ENCODE results near the gene PACRGL. TPM values are rescaled to one million over a fixed set of nuclear protein-coding genes. Genes with fewer than 3 reads are reported as not detected.

The PACRGL gene
- total and polyA plus RNA-seq, 9 donors: 11.1 to 28.4 (median 17.9) TPM

- H3K9me3 ChIP-seq: no peaks in the 10 kb centered on the region
- 60 to 66% (median 66%) methylated on average over 3 of the region's 3 CpGs for WGBS, 3 donors
- H3K27ac ChIP-seq: no peak overlapping the region
- DNase-seq: no peak
- no peaks in the 10 kb centered on the region for H3K27me3 ChIP-seq
- no peaks in the 10 kb centered on the region for H3K36me3 ChIP-seq
- no peak for TF ChIP-seq EP300 (IDR thresholded peaks at IDR 0.05)
- TF ChIP-seq CTCF (IDR thresholded peaks at IDR 0.05): no peak
- no peak for TF ChIP-seq POLR2A (IDR thresholded peaks at IDR 0.05)
- no peaks in the 10 kb centered on the region for H3K4me1 ChIP-seq (ENCODE audit: insufficient read depth)
- H3K4me3 ChIP-seq: no peak overlapping the region
- intact Hi-C loops (cut with DNase I): loop anchor here in 2 of 4 donors (10.0 kb wide), 1 partner anchor 259 kb away; no protein-coding TSS in a partner anchor
These were observed 16.5 kb upstream of the PACRGL start for GRCh38 chr4:20683766-20684165.

GRCh38 chr4:20684852-20685763, 15.2 kb upstream of the PACRGL start:
- DNase-seq: no peak
- intact Hi-C loops (cut with DNase I): loop anchor here in 2 of 4 donors (10.0 kb wide), 1 partner anchor 260 kb away; no protein-coding TSS in a partner anchor

GRCh38 chr4:20687864-20688263, 12.4 kb upstream of the PACRGL start:
- Histone ChIP-seq H3K36me3 (no peaks in the 10 kb centered on the region), H3K27me3 (no peaks in the 10 kb centered on the region), H3K4me1 (ENCODE audit: insufficient read depth) (no peaks in the 10 kb centered on the region), H3K4me3 (no peak overlapping the region), H3K27ac (no peak overlapping the region), H3K9me3 (no peaks in the 10 kb centered on the region)
- DNase-seq: no peak
- WGBS, 3 donors: 20 to 28% (median 23%) methylated on average over 3 of the region's 3 CpGs
- intact Hi-C loops (cut with DNase I): loop anchor here in 2 of 4 donors (10.0 kb wide), 1 partner anchor 263 kb away; no protein-coding TSS in a partner anchor
- no peak for TF ChIP-seq POLR2A (IDR thresholded peaks at IDR 0.05)

More at GRCh38 chr4:20684852-20685763, 15.2 kb upstream of the PACRGL start:
- Histone ChIP-seq H3K9me3 (no peaks in the 10 kb centered on the region), H3K36me3 (no peaks in the 10 kb centered on the region), H3K4me1 (ENCODE audit: insufficient read depth) (no peaks in the 10 kb centered on the region), H3K4me3 (no peak overlapping the region), H3K27ac (no peak overlapping the region), H3K27me3 (no peaks in the 10 kb centered on the region)
- peak in 2 of 3 donors; percentile 18 to 29 for TF ChIP-seq CTCF (IDR thresholded peaks at IDR 0.05)
- no peak for TF ChIP-seq EP300 (IDR thresholded peaks at IDR 0.05)
- WGBS, 3 donors: 16 to 24% (median 18%) methylated on average over 6 of the region's 6 CpGs

GRCh38 chr4:20696815-20697214, 3.4 kb upstream of the PACRGL start:
- TF ChIP-seq EP300 (IDR thresholded peaks at IDR 0.05) (no peak), CTCF (IDR thresholded peaks at IDR 0.05) (no peak), POLR2A (IDR thresholded peaks at IDR 0.05) (no peak)
- intact Hi-C loops (cut with DNase I): no loop called here
- no peaks in the 10 kb centered on the region for H3K27me3 ChIP-seq
- H3K36me3 ChIP-seq: no peaks in the 10 kb centered on the region
- no peak overlapping the region for H3K4me3 ChIP-seq
- no peak for DNase-seq
- H3K27ac ChIP-seq: no peak overlapping the region
- WGBS, 3 donors: 89 to 94% (median 93%) methylated on average over 1 of the region's 1 CpG
- no peaks in the 10 kb centered on the region for H3K9me3 ChIP-seq
- H3K4me1 ChIP-seq (ENCODE audit: insufficient read depth): peaks cover 4% of the 10 kb centered on the region

- Histone ChIP-seq H3K9me3 (no peaks in the 10 kb centered on the region), H3K4me1 (ENCODE audit: insufficient read depth) (peaks cover 4% of the 10 kb centered on the region), H3K27ac (no peak overlapping the region), H3K27me3 (no peaks in the 10 kb centered on the region), H3K36me3 (no peaks in the 10 kb centered on the region), H3K4me3 (no peak overlapping the region)
- WGBS, 3 donors: 82 to 88% (median 82%) methylated on average over 4 of the region's 4 CpGs
- DNase-seq: no peak
- intact Hi-C loops (cut with DNase I): no loop called here
- TF ChIP-seq CTCF (IDR thresholded peaks at IDR 0.05) (no peak), POLR2A (IDR thresholded peaks at IDR 0.05) (no peak), EP300 (IDR thresholded peaks at IDR 0.05) (no peak)
These were observed 1.9 kb upstream of the PACRGL start for GRCh38 chr4:20698382-20698781.
